ENCODE results near the gene BCL7C.

- TF ChIP-seq CTCF (IDR thresholded peaks at IDR 0.05) (no peak), CBX8 (IDR thresholded peaks at IDR 0.05) (no peak), REST (IDR thresholded peaks at IDR 0.05) (no peak)
Measured at GRCh38 chr16:30887927-30888326, 6.0 kb downstream of the BCL7C start.

Measured in A549 (cell line).